SK-N-SH treated with all-trans-retinoic acid at 6 μM for 48 hours (cell line): ENCODE results near the gene MYO7A.

ENCODE experiments used
- PPARA ChIP-seq: fragments of 250-450 bp; sonication (Bioruptor Pico); IDR thresholded peaks from 2 replicates; pipeline ENCODE4 v1.5.0; 2020; ENCODE audit warnings: mild to moderate bottlenecking, borderline replicate concordance
- RARB ChIP-seq: fragments of 250-450 bp; sonication (Bioruptor Pico); IDR thresholded peaks from 2 replicates; pipeline ENCODE4 v1.8.0; 2021; ENCODE audit warnings: mild to moderate bottlenecking, moderate library complexity
- ZFP30 ChIP-seq: fragments of 450-650 bp; formaldehyde crosslinking; IDR thresholded peaks from 2 replicates; pipeline ENCODE4 v1.5.0; 2022; ENCODE audit warnings: mild to moderate bottlenecking, moderate library complexity
- TF ChIP-seq, protein P1 (sequence below): fragments of 250-450 bp; sonication (Bioruptor Pico); IDR thresholded peaks from 2 replicates; pipeline ENCODE4 v1.8.0; 2020; ENCODE audit warnings: mild to moderate bottlenecking, moderate library complexity, borderline replicate concordance

DNA sequence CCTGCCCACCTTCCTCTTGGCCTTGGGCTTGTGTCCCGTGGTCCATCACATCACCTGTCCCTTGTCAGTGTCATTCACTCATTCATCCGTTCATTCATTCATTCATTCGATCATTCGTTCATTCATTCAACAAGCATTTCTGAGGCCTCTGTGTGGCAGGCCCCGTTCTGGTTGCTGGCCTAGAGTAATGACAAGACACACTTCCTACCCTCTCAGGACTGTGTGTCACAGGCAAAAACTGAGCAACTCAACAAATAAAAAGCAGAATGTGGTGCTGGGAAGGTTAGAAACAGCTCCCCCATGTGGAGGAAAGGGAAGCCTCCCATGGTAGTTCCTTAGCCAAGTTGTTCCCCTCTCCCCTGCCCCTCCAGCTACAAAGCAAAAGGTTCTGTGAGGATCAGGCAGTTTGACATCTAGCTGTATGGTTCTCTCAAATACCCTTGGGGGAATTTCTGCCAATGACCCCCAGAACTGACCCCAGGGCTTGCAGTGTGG is 27.0 kb upstream of the MYO7A start:
- TF ChIP-seq PPARA (no peak), ZFP30 (CRISPR knock-in tag) (no peak), RARB (CRISPR knock-in tag) (no peak)
- TF ChIP-seq, protein P1, sequence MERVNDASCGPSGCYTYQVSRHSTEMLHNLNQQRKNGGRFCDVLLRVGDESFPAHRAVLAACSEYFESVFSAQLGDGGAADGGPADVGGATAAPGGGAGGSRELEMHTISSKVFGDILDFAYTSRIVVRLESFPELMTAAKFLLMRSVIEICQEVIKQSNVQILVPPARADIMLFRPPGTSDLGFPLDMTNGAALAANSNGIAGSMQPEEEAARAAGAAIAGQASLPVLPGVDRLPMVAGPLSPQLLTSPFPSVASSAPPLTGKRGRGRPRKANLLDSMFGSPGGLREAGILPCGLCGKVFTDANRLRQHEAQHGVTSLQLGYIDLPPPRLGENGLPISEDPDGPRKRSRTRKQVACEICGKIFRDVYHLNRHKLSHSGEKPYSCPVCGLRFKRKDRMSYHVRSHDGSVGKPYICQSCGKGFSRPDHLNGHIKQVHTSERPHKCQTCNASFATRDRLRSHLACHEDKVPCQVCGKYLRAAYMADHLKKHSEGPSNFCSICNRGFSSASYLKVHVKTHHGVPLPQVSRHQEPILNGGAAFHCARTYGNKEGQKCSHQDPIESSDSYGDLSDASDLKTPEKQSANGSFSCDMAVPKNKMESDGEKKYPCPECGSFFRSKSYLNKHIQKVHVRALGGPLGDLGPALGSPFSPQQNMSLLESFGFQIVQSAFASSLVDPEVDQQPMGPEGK = no peak
